Fibroblast of lung (primary cell): ENCODE results near the gene EBF4.

Experiments used
- EZH2 ChIP-seq: IDR thresholded peaks from 2 replicates; pipeline ENCODE4 v1.5.1; 2012; ENCODE audit warnings: low read length, control low read depth, mild to moderate bottlenecking; ENCODE audit errors: missing control alignments
- TF ChIP-seq, protein P1 (sequence below), 2 donors: IDR thresholded peaks in 1 of 2; conservative IDR thresholded peaks in 1 of 2; 1 replicate in 1 of 2; 2 replicates in 1 of 2; pipeline ENCODE4 v1.5.1; 2011 to 2012; ENCODE audit warnings: low read length in 2 of 2, control low read depth in 1 of 2, inconsistent platforms in 1 of 2, low read depth in 1 of 2, mild to moderate bottlenecking in 1 of 2

DNA sequence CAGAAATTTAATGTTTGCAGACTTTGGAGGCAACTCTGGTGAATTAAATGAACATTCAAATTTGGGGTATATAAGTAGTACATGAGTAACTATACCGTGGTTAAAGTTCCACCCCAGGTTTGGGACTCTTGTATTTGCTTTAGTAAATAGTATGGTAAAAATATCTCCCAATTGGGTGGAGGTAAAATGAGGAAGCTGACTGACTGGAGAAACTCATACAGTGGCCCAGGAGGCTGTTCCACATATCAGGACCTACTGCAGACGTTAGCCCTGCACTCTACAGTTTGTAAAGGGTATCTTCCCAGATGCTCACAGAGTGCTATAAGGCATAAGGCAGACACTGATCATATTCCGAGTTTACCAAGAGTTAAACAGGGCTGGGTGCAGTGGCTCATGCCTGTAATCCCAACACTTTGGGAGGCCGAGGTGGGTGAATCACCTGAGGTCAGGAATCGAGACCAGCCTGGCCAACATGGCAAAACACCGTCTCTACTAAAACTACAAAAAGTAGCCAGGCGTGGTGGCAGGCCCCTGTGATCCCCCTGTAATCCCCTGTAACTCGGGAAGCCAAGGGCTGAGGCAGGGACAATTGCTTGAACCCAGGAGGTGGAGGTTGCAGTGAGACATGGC is 54.2 kb downstream of the EBF4 start:
- TF ChIP-seq EZH2 = no peak
- TF ChIP-seq, protein P1, sequence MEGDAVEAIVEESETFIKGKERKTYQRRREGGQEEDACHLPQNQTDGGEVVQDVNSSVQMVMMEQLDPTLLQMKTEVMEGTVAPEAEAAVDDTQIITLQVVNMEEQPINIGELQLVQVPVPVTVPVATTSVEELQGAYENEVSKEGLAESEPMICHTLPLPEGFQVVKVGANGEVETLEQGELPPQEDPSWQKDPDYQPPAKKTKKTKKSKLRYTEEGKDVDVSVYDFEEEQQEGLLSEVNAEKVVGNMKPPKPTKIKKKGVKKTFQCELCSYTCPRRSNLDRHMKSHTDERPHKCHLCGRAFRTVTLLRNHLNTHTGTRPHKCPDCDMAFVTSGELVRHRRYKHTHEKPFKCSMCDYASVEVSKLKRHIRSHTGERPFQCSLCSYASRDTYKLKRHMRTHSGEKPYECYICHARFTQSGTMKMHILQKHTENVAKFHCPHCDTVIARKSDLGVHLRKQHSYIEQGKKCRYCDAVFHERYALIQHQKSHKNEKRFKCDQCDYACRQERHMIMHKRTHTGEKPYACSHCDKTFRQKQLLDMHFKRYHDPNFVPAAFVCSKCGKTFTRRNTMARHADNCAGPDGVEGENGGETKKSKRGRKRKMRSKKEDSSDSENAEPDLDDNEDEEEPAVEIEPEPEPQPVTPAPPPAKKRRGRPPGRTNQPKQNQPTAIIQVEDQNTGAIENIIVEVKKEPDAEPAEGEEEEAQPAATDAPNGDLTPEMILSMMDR (conservative IDR thresholded peaks at IDR 0.05 in 1 of 2, IDR thresholded peaks at IDR 0.05 in 1 of 2; ENCODE audit: low read depth in 1 of 2, low read length in 2 of 2) = no peak
